ENCODE data around the gene SPNS1.
A peak's percentile ranks its signal among the peaks of the same experiment; 100 is the strongest.
"Not testable (repeated sequence)": the region's sequence is repeated elsewhere in the genome, so short reads cannot be mapped to it uniquely, and the experiment has no call there.

Gene SPNS1

GRCh38 chr16:28946681-28947080 is 27.9 kb upstream of the SPNS1 start:
- Histone ChIP-seq H3K27ac (no peak overlapping the region), H3K4me3 (no peak overlapping the region), H3K9ac (ENCODE audit: insufficient read length) (no peak overlapping the region), H3K36me3 (ENCODE audit: insufficient read depth, low read length) (no peaks in the 10 kb centered on the region), H3K9me3 (ENCODE audit: low read depth, low read length) (no peaks in the 10 kb centered on the region)
- TF ChIP-seq POLR2AphosphoS5 (IDR thresholded peaks at IDR 0.05; ENCODE audit: borderline replicate concordance, low read depth, low read length): no peak
- no peak for TF ChIP-seq EZH2 (IDR thresholded peaks at IDR 0.05)
- TF ChIP-seq FOXP2 (optimal IDR thresholded peaks at IDR 0.05; ENCODE audit: control extremely low read depth, extremely low read length, insufficient read depth): no peak
- DNase-seq (ENCODE audit: low read depth, low spot score): no peak

- H3K9me3 ChIP-seq (ENCODE audit: low read depth, low read length): no peaks in the 10 kb centered on the region
- peak within 1 kb of the TSS; percentile 70; the same call in 1 of the 2 replicates for H3K27ac ChIP-seq
- H3K9ac ChIP-seq (ENCODE audit: insufficient read length): peak within 1 kb of the TSS; percentile 95
- H3K36me3 ChIP-seq (ENCODE audit: insufficient read depth, low read length): peaks cover 30% of the 10 kb centered on the region
- TF ChIP-seq POLR2AphosphoS5 (IDR thresholded peaks at IDR 0.05; ENCODE audit: borderline replicate concordance, low read depth, low read length): peak; percentile 78; the same call in 1 of the 2 replicates
- TF ChIP-seq EZH2 (IDR thresholded peaks at IDR 0.05): no peak
- peak within 1 kb of the TSS; percentile 93 for H3K4me3 ChIP-seq
- DNase-seq (ENCODE audit: low read depth, low spot score): peak; percentile 100
Observed at GRCh38 chr16:28950648-28951409, 23.7 kb upstream of the SPNS1 start, which contains the start of gene NFATC2IP. NFATC2IP (plus strand) TSS chr16:28950937; CDS start chr16:28951012, 75 bp downstream.

GRCh38 chr16:28951410-28951943 is 23.1 kb upstream of the SPNS1 start:
- peaks cover 37% of the 10 kb centered on the region for H3K36me3 ChIP-seq (ENCODE audit: insufficient read depth, low read length)
- H3K9ac ChIP-seq (ENCODE audit: insufficient read length): peak overlapping the region; percentile 95
- no peak for TF ChIP-seq FOXP2 (optimal IDR thresholded peaks at IDR 0.05; ENCODE audit: control extremely low read depth, extremely low read length, insufficient read depth)
- TF ChIP-seq POLR2AphosphoS5 (IDR thresholded peaks at IDR 0.05; ENCODE audit: borderline replicate concordance, low read depth, low read length): no peak
- TF ChIP-seq EZH2 (IDR thresholded peaks at IDR 0.05): no peak
- peak overlapping the region; percentile 93 for H3K4me3 ChIP-seq
- H3K27ac ChIP-seq: no peak overlapping the region
- DNase-seq (ENCODE audit: low read depth, low spot score): no peak
- H3K9me3 ChIP-seq (ENCODE audit: low read depth, low read length): no peaks in the 10 kb centered on the region

- Histone ChIP-seq H3K4me3 (no peak overlapping the region), H3K27ac (no peak overlapping the region), H3K9me3 (ENCODE audit: low read depth, low read length) (no peaks in the 10 kb centered on the region), H3K9ac (ENCODE audit: insufficient read length) (no peak overlapping the region), H3K36me3 (ENCODE audit: insufficient read depth, low read length) (peaks cover 69% of the 10 kb centered on the region)
- TF ChIP-seq EZH2 (IDR thresholded peaks at IDR 0.05) (no peak), FOXP2 (optimal IDR thresholded peaks at IDR 0.05; ENCODE audit: control extremely low read depth, extremely low read length, insufficient read depth) (no peak)
- no peak for DNase-seq (ENCODE audit: low read depth, low spot score)
Observed at GRCh38 chr16:28958216-28958615, 16.4 kb upstream of the SPNS1 start.

GRCh38 chr16:28958836-28959235 is 15.7 kb upstream of the SPNS1 start:
- TF ChIP-seq EZH2 (IDR thresholded peaks at IDR 0.05) (no peak), POLR2AphosphoS5 (IDR thresholded peaks at IDR 0.05; ENCODE audit: borderline replicate concordance, low read depth, low read length) (no peak), FOXP2 (optimal IDR thresholded peaks at IDR 0.05; ENCODE audit: control extremely low read depth, extremely low read length, insufficient read depth) (no peak)
- DNase-seq (ENCODE audit: low read depth, low spot score): no peak
- Histone ChIP-seq H3K9ac (ENCODE audit: insufficient read length) (no peak overlapping the region), H3K36me3 (ENCODE audit: insufficient read depth, low read length) (peaks cover 69% of the 10 kb centered on the region), H3K9me3 (ENCODE audit: low read depth, low read length) (no peaks in the 10 kb centered on the region), H3K27ac (no peak overlapping the region), H3K4me3 (no peak overlapping the region)

- TF ChIP-seq EZH2 (IDR thresholded peaks at IDR 0.05) (no peak), POLR2AphosphoS5 (IDR thresholded peaks at IDR 0.05; ENCODE audit: borderline replicate concordance, low read depth, low read length) (no peak), FOXP2 (optimal IDR thresholded peaks at IDR 0.05; ENCODE audit: control extremely low read depth, extremely low read length, insufficient read depth) (no peak)
- peaks cover 47% of the 10 kb centered on the region for H3K36me3 ChIP-seq (ENCODE audit: insufficient read depth, low read length)
- H3K4me3 ChIP-seq: no peak overlapping the region
- no peaks in the 10 kb centered on the region for H3K9me3 ChIP-seq (ENCODE audit: low read depth, low read length)
- no peak for DNase-seq (ENCODE audit: low read depth, low spot score)
- H3K9ac ChIP-seq (ENCODE audit: insufficient read length): no peak overlapping the region
- no peak overlapping the region for H3K27ac ChIP-seq
Observed at GRCh38 chr16:28964072-28964471, 10.5 kb upstream of the SPNS1 start.

- no peak for TF ChIP-seq EZH2 (IDR thresholded peaks at IDR 0.05)
- peaks cover 43% of the 10 kb centered on the region for H3K36me3 ChIP-seq (ENCODE audit: insufficient read depth, low read length)
- H3K9me3 ChIP-seq (ENCODE audit: low read depth, low read length): no peaks in the 10 kb centered on the region
- no peak overlapping the region for H3K9ac ChIP-seq (ENCODE audit: insufficient read length)
- DNase-seq (ENCODE audit: low read depth, low spot score): no peak
- no peak overlapping the region for H3K4me3 ChIP-seq
- no peak overlapping the region for H3K27ac ChIP-seq
Observed at GRCh38 chr16:28964496-28964895, 10.1 kb upstream of the SPNS1 start.

- no peak for DNase-seq (ENCODE audit: low read depth, low spot score)
- Histone ChIP-seq H3K4me3 (no peak overlapping the region), H3K36me3 (ENCODE audit: insufficient read depth, low read length) (peaks cover 26% of the 10 kb centered on the region; the same call in 1 of the 2 replicates), H3K9me3 (ENCODE audit: low read depth, low read length) (no peaks in the 10 kb centered on the region), H3K9ac (ENCODE audit: insufficient read length) (peak overlapping the region; percentile 26), H3K27ac (no peak overlapping the region)
- TF ChIP-seq FOXP2 (optimal IDR thresholded peaks at IDR 0.05; ENCODE audit: control extremely low read depth, extremely low read length, insufficient read depth): no peak
- TF ChIP-seq POLR2AphosphoS5 (IDR thresholded peaks at IDR 0.05; ENCODE audit: borderline replicate concordance, low read depth, low read length): no peak
- TF ChIP-seq EZH2 (IDR thresholded peaks at IDR 0.05): no peak
Observed at GRCh38 chr16:28967156-28967555, 7.4 kb upstream of the SPNS1 start.

GRCh38 chr16:28969696-28970095 is 4.9 kb upstream of the SPNS1 start:
- not testable (repeated sequence) for H3K9ac ChIP-seq (ENCODE audit: insufficient read length); H3K4me3 ChIP-seq; H3K27ac ChIP-seq; H3K36me3 ChIP-seq (ENCODE audit: insufficient read depth, low read length); DNase-seq (ENCODE audit: low read depth, low spot score); H3K9me3 ChIP-seq (ENCODE audit: low read depth, low read length)
